Fibroblast of gingiva (primary cell): ENCODE measurements around the gene TRAF5.

Source experiments
- DNase-seq: peaks from one replicate; pipeline ENCODE4 v3.0.0-alpha.2; 2011; ENCODE audit warnings: low read depth

The TRAF5 gene

DNA sequence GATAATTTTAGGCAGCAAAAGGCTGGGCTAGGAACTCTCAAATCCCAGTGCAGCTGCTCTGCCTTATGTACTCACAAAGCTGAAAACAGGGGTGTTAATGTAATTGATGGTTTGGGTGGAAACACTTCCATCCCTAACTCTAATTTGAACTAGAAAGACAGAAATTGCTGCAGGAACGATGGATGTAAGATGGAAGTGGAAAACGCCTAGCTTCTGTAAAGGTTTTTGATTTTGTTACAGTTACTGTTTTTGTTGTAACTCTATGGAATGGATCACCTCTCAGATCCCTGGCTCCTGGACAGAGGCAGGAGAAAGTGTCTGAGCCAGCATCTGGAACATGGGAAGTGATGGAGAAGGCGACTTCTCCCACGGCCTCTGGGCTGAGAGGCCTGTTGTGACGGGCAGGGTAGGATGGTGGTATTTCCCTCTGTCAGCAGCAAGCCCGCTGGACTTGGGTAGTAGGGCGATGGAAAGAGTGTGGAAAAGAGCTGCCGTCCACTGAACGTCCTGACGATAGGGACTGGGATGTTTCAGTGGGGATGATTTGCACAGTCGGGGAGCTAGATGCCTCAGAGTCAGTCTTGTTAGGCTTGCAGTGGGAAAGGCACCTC is 1.6 kb downstream of the TRAF5 start:
- no peak for DNase-seq

DNA sequence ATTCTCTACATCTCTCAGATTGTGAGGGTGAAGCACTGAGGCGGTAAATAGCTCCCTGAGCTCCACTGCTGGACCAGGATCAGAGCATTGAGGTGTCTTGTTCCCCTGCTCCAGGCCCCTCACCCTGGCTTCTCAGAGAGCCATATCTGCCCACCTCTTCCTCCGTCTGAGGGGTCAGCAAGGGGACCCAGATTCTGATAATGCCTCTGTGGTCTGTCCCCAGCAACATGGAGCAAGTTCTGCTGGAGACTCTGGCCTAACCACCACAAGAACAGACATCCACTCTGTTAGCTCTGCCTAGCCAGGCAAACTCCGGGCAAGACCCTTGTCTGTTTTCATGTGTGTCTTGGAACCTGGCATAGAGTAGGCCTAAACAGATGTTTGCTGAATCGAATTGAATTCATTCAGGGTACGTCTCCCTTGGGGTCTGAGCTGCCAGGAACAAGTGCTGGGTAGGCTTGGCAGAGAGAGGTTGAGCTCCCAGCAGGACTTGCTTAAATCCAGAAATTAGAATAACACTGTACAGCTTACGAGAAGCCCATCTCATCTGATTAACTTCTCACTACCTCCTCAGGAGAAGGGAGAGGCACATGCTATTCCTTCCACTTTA is 2.3 kb downstream of the TRAF5 start:
- DNase-seq, result no peak

DNA sequence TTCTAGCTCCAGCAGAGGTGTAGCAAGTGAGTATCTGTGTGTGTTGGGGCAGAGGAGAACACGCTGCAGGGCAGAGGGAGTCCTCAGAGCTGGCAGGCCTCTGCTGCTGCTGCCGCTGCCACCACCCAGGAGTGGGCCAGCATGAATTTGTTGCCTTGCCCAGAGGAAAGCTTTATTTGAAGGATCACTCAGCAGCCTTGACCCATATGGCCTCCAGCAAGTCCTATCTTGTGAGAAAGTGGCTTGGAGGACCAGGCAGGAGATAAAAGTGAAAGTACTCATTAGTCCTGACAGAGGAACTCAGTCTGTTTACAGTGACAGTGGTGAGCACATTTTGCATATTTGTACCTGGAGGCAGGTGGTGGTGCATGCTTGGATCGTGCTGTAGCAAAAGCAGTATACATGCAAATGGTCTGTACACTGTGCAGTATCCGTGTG is 3.1 kb downstream of the TRAF5 start:
- no peak for DNase-seq

DNA sequence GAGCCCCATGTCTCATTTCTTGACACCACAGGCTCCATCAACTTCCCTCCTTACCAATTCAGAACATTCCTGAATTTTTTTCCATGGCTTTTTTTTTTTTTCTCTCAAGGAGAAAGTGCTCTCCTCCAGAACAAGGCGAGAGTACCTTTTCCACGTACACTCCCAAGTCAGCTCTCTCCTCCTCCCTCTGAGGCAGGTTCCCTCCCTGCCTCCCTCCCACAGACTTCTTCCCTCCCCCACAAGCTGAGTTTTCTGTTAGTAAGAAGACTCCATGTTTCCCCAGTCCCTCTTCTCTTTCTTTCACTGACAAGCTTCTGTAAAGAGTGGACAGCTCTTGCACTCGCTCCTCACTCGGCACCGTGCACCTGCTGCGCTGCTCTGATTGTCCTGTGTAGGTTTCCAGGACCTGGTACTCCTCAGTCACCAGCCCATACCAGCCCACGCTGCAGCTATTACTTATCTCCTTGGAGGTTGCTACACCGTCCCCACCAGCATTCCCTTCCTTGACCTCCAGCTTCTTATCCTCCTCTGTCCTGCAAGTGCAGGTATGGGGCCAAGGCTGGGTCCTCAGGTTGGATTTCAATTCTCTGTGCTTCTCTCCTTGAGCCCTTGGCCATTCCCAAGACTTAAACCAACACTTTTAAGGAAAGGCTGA is 3.8 kb downstream of the TRAF5 start:
- DNase-seq, result no peak

DNA sequence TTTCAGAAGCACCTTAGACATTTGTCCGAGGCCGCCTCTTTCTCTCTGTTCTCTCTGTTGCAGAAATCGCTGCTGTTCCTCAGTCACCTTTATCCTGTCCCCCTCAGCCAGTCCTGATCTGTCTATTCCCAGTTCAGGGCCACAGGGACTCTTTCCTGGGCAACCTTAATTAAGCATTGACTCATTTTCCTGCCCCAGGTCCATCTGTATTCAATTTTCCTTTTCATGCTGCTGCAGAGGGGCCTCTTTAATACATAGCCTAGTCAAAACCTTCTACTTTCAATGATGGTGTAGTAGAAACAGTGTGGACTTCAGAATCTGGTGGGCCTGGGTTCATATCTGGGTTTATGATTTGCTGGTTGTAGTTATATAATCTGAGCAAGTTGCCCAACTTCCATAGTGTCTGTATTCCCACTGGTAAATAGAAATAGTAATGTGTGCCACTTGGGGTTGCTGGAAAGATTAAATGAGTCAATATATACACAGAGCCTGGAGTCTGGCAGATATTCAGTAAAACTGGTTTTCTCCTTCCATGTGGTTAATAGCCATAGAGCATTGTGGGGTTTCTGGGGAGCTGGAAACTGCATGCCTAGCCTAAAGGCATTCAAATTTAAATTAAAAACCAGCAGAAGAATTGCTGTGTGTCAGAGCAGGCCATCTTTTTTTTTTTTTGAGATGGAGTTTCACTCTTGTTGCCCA is 4.5 kb downstream of the TRAF5 start:
- no peak for DNase-seq

DNA sequence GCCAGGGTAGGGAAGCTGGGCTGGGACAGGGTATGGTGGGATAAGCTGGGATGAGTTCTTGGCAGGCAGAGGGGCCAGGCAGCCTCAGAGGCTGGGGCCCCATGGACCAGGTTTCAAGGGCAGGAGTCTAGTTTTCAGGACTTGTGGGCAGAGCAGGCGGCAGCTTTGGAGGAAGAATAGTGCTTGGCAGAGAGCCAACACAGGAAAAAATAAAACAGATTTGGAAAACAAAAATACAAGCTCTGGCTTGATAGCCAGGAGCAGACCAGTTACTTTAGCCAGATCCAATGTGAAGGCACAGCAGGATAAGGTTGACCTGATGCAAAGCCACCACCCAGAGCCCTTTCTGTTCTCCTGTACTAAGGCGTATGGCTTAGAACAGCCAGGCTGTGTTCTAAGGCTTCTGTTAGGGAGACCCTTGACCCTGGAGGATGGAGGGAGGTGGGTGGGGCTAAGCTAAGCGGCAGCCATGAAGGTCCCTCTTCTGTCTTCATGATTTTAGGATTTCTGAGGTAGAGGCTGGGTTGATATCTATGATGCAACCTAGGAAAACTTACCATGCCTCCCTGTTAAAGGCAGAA is 5.5 kb downstream of the TRAF5 start:
- no peak for DNase-seq

DNA sequence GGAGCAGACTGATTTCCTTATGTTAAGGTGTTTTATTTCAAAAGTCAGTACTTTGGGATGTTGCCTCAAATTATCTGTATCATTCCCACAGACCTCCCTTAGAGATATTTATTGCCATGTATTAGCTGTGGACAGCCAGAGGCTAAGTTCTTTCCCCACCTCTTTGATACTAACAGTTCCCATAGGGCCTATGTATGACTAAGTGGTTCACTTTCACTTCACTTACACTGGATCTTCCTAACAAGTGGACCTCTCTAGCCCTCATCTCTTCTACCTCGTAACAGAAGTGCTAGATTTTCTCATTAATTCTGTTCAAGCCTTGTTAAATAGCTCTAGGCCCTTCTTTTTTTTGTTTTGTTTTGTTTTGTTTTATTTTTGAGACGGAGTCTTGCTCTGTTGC is 6.2 kb downstream of the TRAF5 start:
- no peak for DNase-seq

DNA sequence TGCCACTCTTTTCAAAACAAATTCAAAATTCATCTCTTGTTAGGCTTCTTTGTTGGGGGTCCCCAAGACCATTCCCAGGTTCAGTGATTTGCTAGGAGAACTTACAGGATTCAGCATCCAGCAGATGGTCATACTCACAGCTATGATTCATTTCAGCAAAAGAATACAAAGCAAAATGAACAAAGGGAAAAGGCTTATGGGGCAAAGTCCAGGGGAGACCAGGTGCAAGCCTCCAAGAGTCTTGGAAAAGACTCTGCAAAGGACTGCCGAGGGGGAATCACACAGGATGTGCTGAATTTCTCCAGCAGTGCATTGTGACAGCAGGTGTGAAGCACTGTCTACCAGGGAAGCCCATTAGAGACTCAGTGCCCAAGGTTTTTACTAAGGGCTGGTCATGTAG is 7.3 kb downstream of the TRAF5 start:
- DNase-seq, result no peak

DNA sequence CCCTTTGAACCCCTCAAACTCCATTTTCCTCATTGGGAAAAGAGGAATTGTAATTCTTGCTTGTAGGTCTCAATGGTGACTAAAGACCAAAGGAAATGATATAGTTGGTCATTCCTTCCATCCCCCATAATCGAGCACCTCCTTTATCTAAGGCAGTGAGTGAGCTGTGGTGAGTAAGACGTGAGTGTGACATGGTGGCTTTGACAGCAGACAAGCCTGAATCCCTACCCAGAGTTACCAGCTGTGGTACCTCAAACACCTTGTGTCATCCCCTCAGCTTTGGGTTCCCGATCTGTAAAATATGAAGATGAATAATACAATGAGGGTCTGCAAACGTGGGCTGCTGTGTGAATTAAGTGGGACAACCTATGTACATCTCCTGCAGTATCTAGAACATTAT is 8.4 kb downstream of the TRAF5 start:
- DNase-seq, result no peak

DNA sequence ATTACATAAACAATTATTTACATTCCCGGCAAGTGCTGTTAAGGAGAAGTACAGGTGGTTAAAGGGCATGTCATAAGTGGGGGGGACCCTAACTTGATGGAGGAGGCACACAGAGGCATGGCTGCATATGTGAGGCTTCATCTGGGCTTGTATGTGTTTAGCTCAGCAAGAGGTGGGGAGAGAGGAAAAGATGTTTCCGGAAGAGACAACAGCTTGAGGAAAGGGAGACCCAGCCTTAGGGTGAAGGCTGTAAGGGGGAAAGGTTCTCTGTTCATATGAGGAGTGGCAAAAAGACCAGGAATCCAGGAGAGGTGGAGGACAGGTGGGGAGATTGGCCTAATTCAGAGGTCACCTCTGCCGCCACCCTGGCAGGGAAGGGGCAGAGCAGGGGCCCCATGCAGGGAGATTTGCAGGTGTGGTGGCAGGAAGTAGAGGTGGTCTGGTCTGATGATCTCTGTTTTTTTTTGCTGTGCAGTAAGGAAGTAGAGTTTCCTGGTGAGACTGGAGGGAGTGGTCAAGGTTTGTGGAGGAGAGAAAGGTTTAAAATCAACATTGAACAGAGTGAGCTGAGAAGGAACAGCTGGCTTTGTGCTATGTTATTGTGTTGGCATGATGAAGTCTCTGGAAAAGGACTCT is 9.0 kb downstream of the TRAF5 start:
- DNase-seq, result no peak

DNA sequence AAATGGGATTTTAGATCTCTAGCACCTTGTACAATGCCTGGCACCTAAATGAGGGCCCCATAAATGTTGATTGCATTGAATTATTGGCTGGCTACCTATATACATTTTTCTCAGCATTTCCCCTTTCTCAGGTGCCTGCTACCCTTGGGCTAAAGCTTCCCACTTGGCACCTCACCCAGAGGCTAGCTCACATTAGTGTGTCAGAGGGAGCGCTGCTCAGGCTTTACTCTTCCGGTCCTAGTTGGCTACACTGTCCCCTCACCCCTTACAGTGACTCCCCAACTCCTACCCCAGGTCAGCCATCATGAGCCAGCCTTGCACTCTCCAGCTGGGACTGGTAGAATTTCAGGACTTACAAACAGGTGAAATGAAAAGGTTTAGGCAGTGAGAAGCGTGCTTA is 9.5 kb downstream of the TRAF5 start:
- DNase-seq, result no peak

DNA sequence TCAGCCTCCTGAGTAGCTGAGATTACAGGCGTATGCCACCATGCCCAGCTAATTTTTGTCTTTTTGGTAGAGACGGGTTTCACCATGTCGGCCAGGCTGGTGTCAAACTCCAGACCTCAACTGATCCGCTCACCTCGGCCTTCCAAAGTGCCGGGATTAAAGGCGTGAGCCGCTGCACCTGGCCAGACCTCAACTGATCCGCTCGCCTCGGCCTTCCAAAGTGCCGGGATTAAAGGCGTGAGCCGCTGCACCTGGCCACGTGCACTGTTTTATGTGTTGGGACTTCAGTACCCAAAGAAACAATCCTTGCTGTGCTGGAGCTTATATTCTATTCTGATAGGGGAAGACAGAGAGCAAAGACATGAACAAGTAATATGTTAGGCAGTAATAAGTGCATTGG is 10.1 kb downstream of the TRAF5 start:
- no peak for DNase-seq

DNA sequence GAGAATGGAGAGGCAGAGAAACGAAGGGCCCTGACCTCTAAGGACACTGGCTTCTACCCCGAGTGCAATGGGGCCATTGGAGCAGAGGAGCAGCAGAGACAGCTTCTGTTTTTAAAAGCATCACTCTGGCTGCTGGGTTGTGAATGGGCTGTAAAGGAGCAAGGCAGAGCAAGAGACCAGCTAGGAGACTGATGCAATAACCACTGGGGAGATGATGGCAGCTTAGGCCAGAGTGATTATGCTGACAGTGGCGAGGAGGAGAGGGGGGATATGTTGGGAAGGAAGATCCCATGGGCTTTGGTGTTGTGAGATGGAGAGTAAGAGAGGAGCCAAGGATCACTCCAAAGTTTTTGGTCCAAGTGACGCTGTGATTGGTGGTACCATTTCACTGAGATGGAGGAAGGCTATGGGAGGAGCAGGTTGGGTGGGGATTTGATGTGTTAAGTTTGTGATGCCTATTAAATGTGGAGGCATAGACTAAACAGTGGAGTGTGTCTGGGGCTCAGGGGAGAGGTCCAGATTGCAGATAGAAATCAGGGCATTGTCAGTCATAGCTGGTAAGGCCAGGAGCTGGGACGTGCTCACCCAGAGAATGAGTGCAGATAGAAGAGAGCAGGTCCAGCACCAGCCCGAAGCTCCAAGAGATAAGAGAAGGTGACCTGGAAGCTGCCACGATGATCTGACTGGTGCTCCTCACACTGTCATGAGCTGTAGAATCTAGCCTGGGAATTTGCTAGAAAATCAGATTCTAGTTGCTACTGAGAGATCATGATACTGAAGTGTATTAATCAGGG is 11.0 kb downstream of the TRAF5 start:
- no peak for DNase-seq

DNA sequence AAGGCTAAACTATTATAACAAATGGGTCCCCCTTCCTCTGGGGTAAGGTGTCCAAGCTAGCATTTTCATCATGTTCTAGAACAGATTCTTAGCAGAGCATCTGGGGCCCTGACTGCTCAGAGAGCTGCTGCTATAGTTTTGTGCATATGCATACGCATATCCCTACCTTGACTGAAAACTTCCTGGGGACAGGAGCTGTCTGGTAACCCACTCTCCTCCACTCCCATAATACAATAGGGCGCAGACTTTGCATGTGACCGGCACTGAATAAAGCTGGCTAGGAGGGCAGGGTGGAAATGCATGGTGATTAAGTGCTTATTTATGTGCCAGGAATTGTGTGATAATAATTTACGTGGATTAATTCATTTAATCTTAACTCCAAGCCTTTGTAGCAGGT is 11.6 kb downstream of the TRAF5 start:
- DNase-seq, result no peak

DNA sequence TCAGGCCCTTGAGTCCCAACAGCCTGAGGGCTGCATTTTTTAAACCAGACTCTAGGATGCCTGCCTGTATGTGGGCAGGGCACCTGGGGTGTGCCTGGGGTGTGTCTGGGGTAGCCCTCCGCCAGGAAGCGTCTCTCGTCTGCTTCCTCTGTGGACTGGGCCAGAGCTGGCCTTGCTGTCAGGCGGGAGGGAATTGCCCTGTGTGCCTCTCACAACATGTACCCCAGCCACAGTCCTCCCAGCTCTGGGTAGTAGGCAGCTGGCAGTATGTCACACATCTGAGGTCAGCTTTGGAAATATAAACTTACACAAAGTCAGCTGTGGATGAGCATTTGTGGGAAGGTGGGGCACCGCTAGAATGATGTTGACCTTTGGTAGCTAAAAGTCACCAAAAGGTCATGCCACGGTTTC is 13.0 kb downstream of the TRAF5 start:
- no peak for DNase-seq

DNA sequence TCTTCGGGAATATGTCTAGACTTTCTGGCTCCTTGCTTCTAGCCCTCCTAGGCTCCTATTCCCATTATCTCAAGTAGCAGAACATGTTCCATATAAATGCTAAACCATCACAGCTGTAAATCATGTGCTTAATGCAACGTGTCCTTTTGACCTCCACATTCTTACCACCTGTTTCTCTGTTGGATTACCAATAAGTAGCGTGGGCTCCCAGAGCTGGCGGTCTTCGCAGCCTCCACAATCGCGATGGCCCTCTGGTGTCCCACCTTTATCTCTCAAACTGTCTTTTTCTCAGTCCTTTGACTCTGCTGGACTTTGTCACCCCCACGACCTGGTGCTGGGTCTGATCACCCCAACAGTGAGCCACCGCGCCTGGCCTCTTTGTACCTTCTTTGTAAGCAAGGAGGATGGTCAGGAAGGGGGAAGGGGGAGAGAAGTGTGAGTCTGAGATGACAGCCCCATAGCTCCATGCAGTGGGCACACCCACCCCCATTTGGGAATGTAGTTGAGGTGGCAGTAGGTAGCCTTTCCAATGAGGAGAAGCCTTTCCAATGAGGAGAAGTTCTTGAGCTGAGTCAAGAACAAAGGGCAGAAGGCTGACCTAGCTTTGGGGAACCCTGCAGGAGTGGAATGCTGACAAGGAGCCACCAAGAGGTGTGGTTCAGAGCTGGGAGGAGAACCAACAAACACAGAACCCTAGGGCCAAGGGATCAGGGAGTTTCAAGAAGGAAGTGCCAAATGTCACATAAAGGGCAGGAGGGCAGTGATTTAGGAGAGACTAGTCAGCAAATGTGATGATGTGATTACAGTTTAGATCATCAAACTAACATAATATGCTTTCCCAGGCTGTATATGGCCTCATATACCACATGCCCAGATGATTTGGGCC is 14.2 kb downstream of the TRAF5 start:
- DNase-seq, result no peak

DNA sequence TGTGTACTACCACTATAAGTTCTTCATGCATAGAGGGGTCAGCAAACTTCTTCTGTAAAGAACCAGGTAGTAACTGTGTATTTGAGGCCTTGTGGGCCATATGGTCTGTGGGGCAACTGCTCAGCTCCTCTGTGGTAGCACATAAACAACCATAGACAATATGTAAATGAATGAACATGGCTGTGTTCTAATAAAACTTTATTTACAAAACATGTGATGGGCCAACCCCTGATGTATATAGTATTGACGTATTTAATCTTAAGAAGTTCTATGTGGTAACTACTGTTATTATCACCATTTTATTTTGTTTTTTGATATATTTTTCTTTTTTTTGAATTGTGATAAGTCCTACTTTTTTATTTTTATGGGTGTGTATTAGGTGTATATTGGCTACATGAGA is 15.4 kb downstream of the TRAF5 start:
- DNase-seq, result no peak

DNA sequence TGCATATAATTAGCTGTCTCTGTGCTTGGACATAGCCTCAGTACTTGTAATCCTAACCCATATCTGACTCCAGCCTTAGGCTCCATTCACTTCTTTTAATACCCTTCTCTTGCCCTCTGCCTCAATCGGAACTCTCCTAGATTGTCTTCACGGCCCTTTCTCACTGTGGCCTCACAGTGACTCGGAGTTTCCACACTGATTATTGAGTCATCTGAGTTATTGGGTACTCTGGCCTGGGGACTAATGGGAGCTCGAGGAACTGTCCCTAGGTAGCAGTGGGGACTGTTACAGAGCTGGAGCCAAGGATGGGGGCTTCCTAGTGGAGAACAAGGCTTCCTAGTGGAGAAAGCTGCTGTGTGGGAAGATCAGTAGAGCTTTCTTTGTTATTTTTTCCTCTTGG is 17.0 kb downstream of the TRAF5 start:
- DNase-seq, result no peak

DNA sequence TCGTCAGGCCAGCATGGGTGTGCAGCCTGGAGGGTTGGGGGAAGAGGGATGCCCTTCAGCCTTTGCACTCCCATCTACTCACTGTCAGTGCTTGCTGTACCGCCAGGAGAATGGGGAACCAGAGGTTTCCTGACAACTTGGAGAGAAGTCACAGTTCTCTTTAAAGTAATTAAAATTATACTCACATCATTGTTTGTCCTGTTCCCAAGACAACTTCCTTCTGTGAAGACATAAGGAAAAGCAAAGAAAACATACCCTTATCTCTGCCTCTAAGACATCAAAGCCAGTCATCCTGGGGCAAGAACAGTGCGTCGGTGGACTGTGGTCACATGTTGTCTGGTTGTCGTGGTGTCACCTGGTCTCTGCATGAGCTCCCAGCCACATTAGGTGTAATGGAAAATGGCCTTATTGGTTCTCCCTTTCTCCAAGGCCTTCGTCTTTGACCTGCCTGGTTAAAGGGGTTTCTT is 17.6 kb downstream of the TRAF5 start:
- no peak for DNase-seq

DNA sequence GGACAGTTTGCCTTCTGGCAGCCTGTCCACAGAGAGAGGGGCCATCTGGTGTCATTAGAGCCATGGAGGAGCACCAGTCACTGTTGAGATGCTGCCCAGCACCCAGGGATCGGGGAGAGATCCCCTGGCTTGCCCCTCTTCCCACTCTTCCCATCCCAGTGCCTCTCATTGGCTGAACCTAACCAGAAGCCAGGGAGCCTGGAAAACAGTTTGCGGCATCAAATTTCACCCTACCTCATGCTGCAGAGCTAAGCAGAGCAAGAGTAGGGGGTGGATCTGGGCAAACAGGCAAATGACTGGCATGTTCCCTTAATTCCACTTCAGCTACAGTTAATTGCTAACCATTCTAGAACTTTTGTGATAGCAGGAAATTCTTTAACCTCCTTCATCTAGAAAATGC is 19.1 kb downstream of the TRAF5 start:
- DNase-seq, result no peak
